Kidney tubule cell (primary cell): ENCODE measurements around the gene OR10D3.
"Not testable (repeated sequence)": the region's sequence is repeated elsewhere in the genome, so short reads cannot be mapped to it uniquely, and the experiment has no call there.

Source experiments
- DNase-seq: peaks from one replicate; pipeline ENCODE4 v3.0.0-alpha.2; 2018; ENCODE audit warnings: low spot score

OR10D3 gene

GRCh38 chr11:124183068-124183467 is at the start of gene OR10D3:
Gene OR10D3, plus strand, starts transcription at chr11:124183345. Its CDS starts 1,925 bp downstream, at chr11:124185270.
- DNase-seq = no peak

GRCh38 chr11:124143034-124143433 is 40.1 kb upstream of the OR10D3 start:
- no peak for DNase-seq

- DNase-seq = no peak
These were observed 35.2 kb upstream of the OR10D3 start for GRCh38 chr11:124147951-124148350.

- no peak for DNase-seq
These were observed 32.5 kb upstream of the OR10D3 start for GRCh38 chr11:124150684-124151083.

- DNase-seq = no peak
These were observed 30.3 kb upstream of the OR10D3 start for GRCh38 chr11:124152770-124153407.

- no peak for DNase-seq
These were observed 29.3 kb upstream of the OR10D3 start for GRCh38 chr11:124153821-124154220.

GRCh38 chr11:124159481-124159880 is 23.7 kb upstream of the OR10D3 start:
- DNase-seq = no peak

- DNase-seq = no peak
These were observed 22.2 kb upstream of the OR10D3 start for GRCh38 chr11:124160986-124161385.

- no peak for DNase-seq
These were observed 15.3 kb upstream of the OR10D3 start for GRCh38 chr11:124167826-124168231.

- DNase-seq = no peak
These were observed 14.3 kb upstream of the OR10D3 start for GRCh38 chr11:124168796-124169195.

- DNase-seq = not testable (repeated sequence)
These were observed 12.8 kb upstream of the OR10D3 start for GRCh38 chr11:124170315-124170714.

GRCh38 chr11:124170801-124171586 is 12.2 kb upstream of the OR10D3 start:
- no peak for DNase-seq

- DNase-seq = no peak
These were observed 11.0 kb upstream of the OR10D3 start for GRCh38 chr11:124172101-124172500.

- no peak for DNase-seq
These were observed 10.5 kb upstream of the OR10D3 start for GRCh38 chr11:124172599-124172998.

- DNase-seq = peak; percentile 81
These were observed 9.1 kb upstream of the OR10D3 start for GRCh38 chr11:124174001-124174583.

GRCh38 chr11:124176925-124177715 is 6.0 kb upstream of the OR10D3 start:
- no peak for DNase-seq

- DNase-seq = no peak
These were observed 3.8 kb upstream of the OR10D3 start for GRCh38 chr11:124179310-124179709.

GRCh38 chr11:124190298-124191139 is 7.4 kb downstream of the OR10D3 start:
- no peak for DNase-seq

GRCh38 chr11:124193221-124194010 is 10.3 kb downstream of the OR10D3 start:
- DNase-seq = no peak
